ENCODE measurements around the gene INPP5A. TPM values are rescaled to one million over a fixed set of nuclear protein-coding genes. Genes with fewer than 3 reads are reported as not detected.

INPP5A gene
- total and polyA plus RNA-seq, 5 donors from 2014 or later: 0.66 to 21.3 (median 1.0) TPM

DNA sequence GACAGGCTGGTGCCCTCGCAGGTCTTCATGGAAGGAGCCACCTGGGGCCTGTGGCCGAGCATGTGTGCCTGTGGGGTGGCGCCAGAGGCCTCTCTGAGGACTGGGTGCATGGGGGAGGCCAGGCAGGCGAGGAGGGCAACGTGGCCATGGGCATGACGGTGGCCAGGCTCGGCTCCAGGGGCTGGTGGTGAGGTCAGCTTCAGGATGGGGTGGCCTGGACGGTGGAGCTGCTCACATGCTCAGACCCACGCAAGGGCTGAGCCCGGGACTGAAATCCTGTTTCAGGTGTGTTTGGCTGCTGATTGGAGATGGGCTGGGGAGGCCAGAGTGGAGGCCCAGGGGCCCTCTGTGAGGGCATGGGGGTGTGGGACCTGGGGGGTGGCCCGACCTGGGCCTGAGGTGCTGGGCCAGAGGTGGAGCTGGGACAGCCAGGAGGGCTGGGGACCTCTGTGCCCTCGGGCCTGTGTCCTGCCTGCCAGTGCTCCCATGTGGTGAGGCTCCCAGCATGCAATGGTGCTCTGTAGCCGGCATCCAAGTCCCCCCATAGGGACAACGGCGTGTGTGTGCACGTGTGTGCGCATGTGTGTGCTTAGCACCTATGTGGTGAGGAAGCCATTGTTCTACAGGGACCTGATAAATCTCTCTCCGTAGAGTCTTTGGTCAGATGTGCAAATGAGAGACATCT, 71.1 kb downstream of the INPP5A start:
- H3K4me1 ChIP-seq (ENCODE audit: control insufficient read depth, insufficient read depth, low read length, poor library complexity, severe bottlenecking): no peaks in the 10 kb centered on the region
- ATAC-seq (ENCODE audit: low read depth in 2 of 2) (no peak), DNase-seq (no peak)
- H3K9me3 ChIP-seq (ENCODE audit: control insufficient read depth in 2 of 2, low read length in 2 of 2): no peaks in the 10 kb centered on the region
- no peak overlapping the region for H3K27ac Mint-ChIP-seq
- H3K27me3 ChIP-seq (ENCODE audit: control insufficient read depth, insufficient read depth, low read length): no peaks in the 10 kb centered on the region
- no peaks in the 10 kb centered on the region for H3K36me3 ChIP-seq (ENCODE audit: control insufficient read depth, insufficient read depth, low read length)
- peaks cover 0 to 1% (median 0%) of the 10 kb centered on the region in 7 donors for H3K9me3 Mint-ChIP-seq
- H3K4me1 Mint-ChIP-seq: peaks cover 4 to 28% (median 13%) of the 10 kb centered on the region in 4 donors
- peaks cover 3% of the 10 kb centered on the region for H3K36me3 Mint-ChIP-seq
- H3K27ac ChIP-seq (ENCODE audit: insufficient read depth, low read length, poor library complexity, severe bottlenecking): no peak overlapping the region
- H3K4me3 ChIP-seq (ENCODE audit: low read depth, low read length): no peak overlapping the region
- peak overlapping the region in 1 of 4 donors; percentile 9 for H3K4me3 Mint-ChIP-seq
- H3K27me3 Mint-ChIP-seq: no peaks in the 10 kb centered on the region

GRCh38 chr10:132609211-132609610, 71.6 kb downstream of the INPP5A start:
- H3K4me1 Mint-ChIP-seq: peaks cover 4 to 25% (median 13%) of the 10 kb centered on the region in 4 donors
- Histone ChIP-seq H3K36me3 (ENCODE audit: control insufficient read depth, insufficient read depth, low read length) (no peaks in the 10 kb centered on the region), H3K9me3 (ENCODE audit: control insufficient read depth in 2 of 2, low read length in 2 of 2) (no peaks in the 10 kb centered on the region), H3K27me3 (ENCODE audit: control insufficient read depth, insufficient read depth, low read length) (no peaks in the 10 kb centered on the region), H3K4me1 (ENCODE audit: control insufficient read depth, insufficient read depth, low read length, poor library complexity, severe bottlenecking) (no peaks in the 10 kb centered on the region), H3K4me3 (ENCODE audit: low read depth, low read length) (no peak overlapping the region), H3K27ac (ENCODE audit: insufficient read depth, low read length, poor library complexity, severe bottlenecking) (no peak overlapping the region)
- no peak for ATAC-seq (ENCODE audit: low read depth in 2 of 2)
- peaks cover 3% of the 10 kb centered on the region for H3K36me3 Mint-ChIP-seq
- peaks cover 0 to 1% (median 0%) of the 10 kb centered on the region in 7 donors for H3K9me3 Mint-ChIP-seq
- no peak for DNase-seq
- no peaks in the 10 kb centered on the region for H3K27me3 Mint-ChIP-seq
- no peak overlapping the region for H3K4me3 Mint-ChIP-seq
- peak overlapping the region in 1 of 3 donors; percentile 32 for H3K27ac Mint-ChIP-seq

DNA sequence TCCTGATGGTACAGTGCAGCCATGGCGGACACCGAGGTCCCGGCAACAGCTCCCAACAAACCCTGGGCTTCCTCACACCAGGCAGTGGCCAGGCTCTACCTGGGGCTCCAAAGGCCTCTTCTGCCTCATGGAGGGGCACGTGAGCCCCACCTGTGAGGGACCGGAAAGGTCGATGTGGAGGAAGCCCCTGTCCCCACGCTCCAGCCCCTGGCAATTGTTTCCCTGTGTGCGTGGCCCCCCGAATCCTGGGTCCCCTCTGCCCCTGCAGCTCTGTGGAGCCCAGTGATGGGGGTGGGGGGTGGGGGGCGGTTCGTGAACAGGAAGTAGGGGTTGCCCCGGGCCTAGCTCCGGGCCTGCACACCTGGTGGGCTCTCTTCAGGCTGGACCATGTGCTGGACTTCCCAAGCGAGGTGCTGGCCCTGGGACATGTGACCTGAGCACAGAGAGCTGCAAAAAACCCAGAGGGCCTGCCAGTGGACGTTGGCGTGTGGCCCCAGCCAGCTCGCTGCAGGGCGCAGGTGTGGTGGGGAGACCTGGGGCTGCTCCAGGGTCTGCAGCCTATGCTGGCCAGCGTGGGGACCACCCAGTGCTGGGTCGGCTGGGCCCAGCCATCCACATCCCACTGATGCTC, 72.6 kb downstream of the INPP5A start:
- peak overlapping the region in 1 of 3 donors; percentile 64 for H3K27ac Mint-ChIP-seq

DNA sequence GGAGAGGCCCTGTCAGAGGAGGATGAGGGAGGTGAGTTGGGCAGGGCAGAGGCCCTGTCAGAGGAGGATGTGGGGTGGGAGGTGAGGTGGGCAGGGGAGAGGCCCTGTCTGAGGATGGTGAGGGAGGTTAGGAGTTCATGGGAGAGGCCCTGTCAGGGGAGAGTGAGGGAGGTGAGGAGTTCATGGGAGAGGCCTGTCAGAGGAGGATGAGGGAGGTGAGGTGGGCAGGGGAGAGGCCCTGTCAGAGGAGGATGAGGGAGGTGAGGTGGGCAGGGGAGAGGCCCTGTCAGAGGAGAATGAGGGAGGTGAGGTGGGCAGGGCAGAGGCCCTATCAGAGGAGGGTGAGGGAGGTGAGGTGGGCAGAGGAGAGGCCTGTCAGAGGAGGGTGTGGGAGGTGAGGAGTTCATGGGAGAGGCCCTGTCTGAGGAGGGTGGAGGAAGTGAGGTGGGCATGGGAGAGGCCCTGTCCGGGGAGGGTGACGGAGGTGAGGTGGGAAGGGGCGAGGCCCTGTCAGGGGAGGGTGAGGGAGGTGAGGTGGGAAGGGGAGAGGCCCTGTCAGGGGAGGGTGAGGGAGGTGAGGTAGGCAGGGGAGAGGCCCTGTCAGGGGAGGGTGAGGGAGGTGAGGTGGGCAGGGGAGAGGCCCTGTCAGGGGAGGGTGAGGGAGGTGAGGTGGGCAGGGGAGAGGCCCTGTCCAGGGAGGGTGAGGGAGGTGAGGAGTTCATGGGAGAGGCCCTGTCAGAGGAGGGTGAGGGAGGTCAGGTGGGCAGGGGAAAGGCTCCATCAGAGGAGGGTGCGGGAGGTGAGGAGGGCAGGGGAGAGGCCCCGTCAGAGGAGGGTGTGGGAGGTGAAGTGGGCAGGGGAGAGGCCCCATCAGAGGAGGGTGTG, 73.7 kb downstream of the INPP5A start:
- Mint-ChIP-seq H3K27ac (peak overlapping the region in 2 of 3 donors; percentile 64 to 90), H3K4me3 (peak overlapping the region in 1 of 4 donors; percentile 35), H3K27me3 (no peaks in the 10 kb centered on the region), H3K4me1 (peaks cover 0 to 34% (median 10%) of the 10 kb centered on the region in 4 donors), H3K9me3 (peaks cover 0 to 2% (median 0%) of the 10 kb centered on the region in 7 donors), H3K36me3 (peaks cover 3% of the 10 kb centered on the region)
- Histone ChIP-seq H3K36me3 (ENCODE audit: control insufficient read depth, insufficient read depth, low read length) (no peaks in the 10 kb centered on the region), H3K9me3 (ENCODE audit: control insufficient read depth in 2 of 2, low read length in 2 of 2) (no peaks in the 10 kb centered on the region), H3K4me1 (ENCODE audit: control insufficient read depth, insufficient read depth, low read length, poor library complexity, severe bottlenecking) (peaks cover 3% of the 10 kb centered on the region), H3K27ac (ENCODE audit: insufficient read depth, low read length, poor library complexity, severe bottlenecking) (peak overlapping the region; percentile 39), H3K27me3 (ENCODE audit: control insufficient read depth, insufficient read depth, low read length) (no peaks in the 10 kb centered on the region), H3K4me3 (ENCODE audit: low read depth, low read length) (no peak overlapping the region)
- no peak for ATAC-seq (ENCODE audit: low read depth in 2 of 2)
- DNase-seq: no peak

More for the DNA sequence above, 72.6 kb downstream of the INPP5A start:
- DNase-seq: no peak
- peaks cover 4 to 23% (median 11%) of the 10 kb centered on the region in 4 donors for H3K4me1 Mint-ChIP-seq
- no peaks in the 10 kb centered on the region for H3K27me3 Mint-ChIP-seq
- peaks cover 3% of the 10 kb centered on the region for H3K36me3 Mint-ChIP-seq
- H3K4me3 Mint-ChIP-seq: no peak overlapping the region
- H3K4me3 ChIP-seq (ENCODE audit: low read depth, low read length): no peak overlapping the region
- no peaks in the 10 kb centered on the region for H3K27me3 ChIP-seq (ENCODE audit: control insufficient read depth, insufficient read depth, low read length)
- no peak for ATAC-seq (ENCODE audit: low read depth in 2 of 2)
- H3K9me3 Mint-ChIP-seq: no peaks in the 10 kb centered on the region
- no peaks in the 10 kb centered on the region for H3K9me3 ChIP-seq (ENCODE audit: control insufficient read depth in 2 of 2, low read length in 2 of 2)
- no peaks in the 10 kb centered on the region for H3K4me1 ChIP-seq (ENCODE audit: control insufficient read depth, insufficient read depth, low read length, poor library complexity, severe bottlenecking)
- no peaks in the 10 kb centered on the region for H3K36me3 ChIP-seq (ENCODE audit: control insufficient read depth, insufficient read depth, low read length)
- H3K27ac ChIP-seq (ENCODE audit: insufficient read depth, low read length, poor library complexity, severe bottlenecking): no peak overlapping the region

DNA sequence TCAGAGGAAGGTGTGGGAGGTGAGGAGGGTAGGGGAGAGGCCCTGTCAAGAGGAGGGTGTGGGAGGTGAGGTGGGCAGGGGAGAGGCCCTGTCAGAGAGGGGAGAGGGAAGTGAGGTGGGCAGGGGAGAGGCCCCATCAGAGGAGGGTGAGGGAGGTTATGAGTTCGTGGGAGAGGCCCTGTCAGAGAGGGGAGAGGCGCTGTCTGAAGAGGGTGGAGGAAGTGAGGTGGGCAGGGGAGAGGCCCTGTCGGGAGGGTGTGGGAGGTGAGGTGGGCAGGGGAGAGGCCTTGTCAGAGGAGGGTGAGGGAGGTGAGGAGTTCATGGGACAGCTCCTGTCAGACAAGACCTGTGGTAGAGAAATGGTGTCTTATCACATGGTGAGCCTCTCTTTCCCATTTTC, 74.4 kb downstream of the INPP5A start:
- H3K4me3 ChIP-seq (ENCODE audit: low read depth, low read length): no peak overlapping the region
- no peaks in the 10 kb centered on the region for H3K27me3 ChIP-seq (ENCODE audit: control insufficient read depth, insufficient read depth, low read length)
- no peak for DNase-seq
- H3K36me3 ChIP-seq (ENCODE audit: control insufficient read depth, insufficient read depth, low read length): no peaks in the 10 kb centered on the region
- Mint-ChIP-seq H3K27me3 (no peaks in the 10 kb centered on the region), H3K36me3 (peaks cover 8% of the 10 kb centered on the region), H3K9me3 (peaks cover 0 to 6% (median 0%) of the 10 kb centered on the region in 7 donors), H3K4me1 (peaks cover 0 to 39% (median 12%) of the 10 kb centered on the region in 4 donors), H3K27ac (peak overlapping the region in 1 of 3 donors; percentile 42), H3K4me3 (no peak overlapping the region)
- H3K9me3 ChIP-seq (ENCODE audit: control insufficient read depth in 2 of 2, low read length in 2 of 2): no peaks in the 10 kb centered on the region
- peaks cover 3% of the 10 kb centered on the region for H3K4me1 ChIP-seq (ENCODE audit: control insufficient read depth, insufficient read depth, low read length, poor library complexity, severe bottlenecking)
- ATAC-seq (ENCODE audit: low read depth in 2 of 2): no peak
- H3K27ac ChIP-seq (ENCODE audit: insufficient read depth, low read length, poor library complexity, severe bottlenecking): peak overlapping the region; percentile 39

DNA sequence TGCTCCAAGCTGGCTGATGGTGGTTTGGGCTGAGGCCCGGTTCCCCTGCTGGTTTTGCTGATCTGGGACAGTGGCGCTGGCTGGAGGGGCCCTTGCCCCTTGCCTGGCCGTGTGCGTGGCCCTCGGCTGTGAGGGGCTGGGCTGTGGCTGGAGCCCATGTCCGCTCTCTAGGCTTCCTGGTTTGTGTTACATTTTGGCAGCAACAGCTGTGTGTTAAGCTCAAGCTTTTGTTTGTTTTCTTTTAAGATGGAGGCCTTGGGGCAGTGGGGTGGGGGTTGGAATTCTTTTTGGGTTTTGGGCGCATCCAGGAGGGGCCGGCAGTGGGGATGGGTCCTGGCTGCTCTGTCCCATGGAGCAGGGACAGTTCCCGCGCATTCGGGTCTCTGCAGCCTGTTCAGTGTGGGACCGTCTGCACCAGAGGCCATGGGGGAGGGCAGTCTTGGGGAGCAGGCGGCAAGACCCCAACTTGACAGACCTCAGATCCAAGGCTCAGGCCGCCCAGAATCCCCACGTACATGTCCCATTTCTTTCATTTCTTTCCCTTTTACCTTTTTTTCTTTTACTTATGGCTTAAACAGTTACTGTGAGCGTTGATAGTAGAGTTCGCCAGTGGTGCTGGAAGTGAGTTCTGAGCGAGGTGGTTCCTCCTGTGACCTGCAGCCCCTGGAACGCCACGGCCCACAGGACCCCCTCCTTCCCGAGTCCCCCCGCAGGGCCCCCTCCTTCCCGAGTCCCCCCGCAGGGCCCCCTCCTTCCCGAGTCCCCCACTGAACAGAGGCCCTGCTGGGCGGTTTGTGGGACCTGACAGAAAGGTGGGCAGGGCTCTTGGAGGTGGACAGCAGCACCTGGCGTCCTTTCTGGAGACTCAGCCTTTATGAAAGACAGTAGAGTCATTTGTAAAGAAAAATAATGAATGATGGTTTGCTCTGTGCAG, 75.3 kb downstream of the INPP5A start:
- no peaks in the 10 kb centered on the region for H3K9me3 ChIP-seq (ENCODE audit: control insufficient read depth in 2 of 2, low read length in 2 of 2)
- DNase-seq (no peak), ATAC-seq (ENCODE audit: low read depth in 2 of 2) (no peak)
- peaks cover 16% of the 10 kb centered on the region for H3K36me3 Mint-ChIP-seq
- no peak overlapping the region for H3K4me3 ChIP-seq (ENCODE audit: low read depth, low read length)
- no peaks in the 10 kb centered on the region for H3K36me3 ChIP-seq (ENCODE audit: control insufficient read depth, insufficient read depth, low read length)
- no peaks in the 10 kb centered on the region for H3K27me3 ChIP-seq (ENCODE audit: control insufficient read depth, insufficient read depth, low read length)
- no peak overlapping the region for H3K4me3 Mint-ChIP-seq
- peaks cover 0 to 6% (median 0%) of the 10 kb centered on the region in 7 donors for H3K9me3 Mint-ChIP-seq
- no peaks in the 10 kb centered on the region for H3K27me3 Mint-ChIP-seq
- peaks cover 3% of the 10 kb centered on the region for H3K4me1 ChIP-seq (ENCODE audit: control insufficient read depth, insufficient read depth, low read length, poor library complexity, severe bottlenecking)
- H3K27ac Mint-ChIP-seq: peak overlapping the region in 1 of 3 donors; percentile 42
- no peak overlapping the region for H3K27ac ChIP-seq (ENCODE audit: insufficient read depth, low read length, poor library complexity, severe bottlenecking)
- peaks cover 0 to 41% (median 12%) of the 10 kb centered on the region in 4 donors for H3K4me1 Mint-ChIP-seq

Data from CD4-positive, CD25-positive, alpha-beta regulatory T cell (primary cell).